ENCODE measurements around the gene ALKBH1. TPM values are rescaled to one million over a fixed set of nuclear protein-coding genes. Genes with fewer than 3 reads are reported as not detected.

The ALKBH1 gene
- total RNA-seq, 3 donors from 2014 or later (not counting 1 experiment from before 2014, with no cell fraction given), result 3.6 to 10.2 (median 7.1) TPM

GRCh38 chr14:77746064-77746702 lies 38.4 kb upstream of the ALKBH1 start:
- Mint-ChIP-seq H3K4me3 (no peak overlapping the region), H3K36me3 (peaks cover 15% of the 10 kb centered on the region)

GRCh38 chr14:77741438-77741837 lies 33.6 kb upstream of the ALKBH1 start:
- no peak for ATAC-seq
- H3K4me3 ChIP-seq (ENCODE audit: low read length), result no peak overlapping the region
- DNase-seq, result no peak
- H3K36me3 Mint-ChIP-seq, result peaks cover 8% of the 10 kb centered on the region
- no peaks in the 10 kb centered on the region for H3K4me1 ChIP-seq (ENCODE audit: control insufficient read depth, insufficient read depth, low read length)
- H3K9me3 ChIP-seq (ENCODE audit: control insufficient read depth, insufficient read depth, low read length), result no peaks in the 10 kb centered on the region
- H3K9me3 Mint-ChIP-seq, result no peaks in the 10 kb centered on the region
- no peak for TF ChIP-seq CTCF (IDR thresholded peaks at IDR 0.05)
- peaks cover 57% of the 10 kb centered on the region for H3K36me3 ChIP-seq (ENCODE audit: control insufficient read depth, insufficient read depth, low read length)
- no peaks in the 10 kb centered on the region for H3K27me3 ChIP-seq (ENCODE audit: control insufficient read depth, insufficient read depth, low read length)
- H3K27ac Mint-ChIP-seq, result peak overlapping the region; percentile 46 to 57
- H3K27me3 Mint-ChIP-seq (ENCODE audit: low read depth in 2 of 2), result no peaks in the 10 kb centered on the region
- no peak overlapping the region for H3K27ac ChIP-seq (ENCODE audit: low read length)
- intact Hi-C loops (cut with micrococcal nuclease), result no loop called here
- no peak overlapping the region for H3K4me3 Mint-ChIP-seq
- 100% methylated on average over 1 of the region's 2 CpGs for WGBS (ENCODE audit: insufficient coverage)
- peaks cover 27 to 29% of the 10 kb centered on the region in 2 donors for H3K4me1 Mint-ChIP-seq

More at GRCh38 chr14:77746064-77746702, 38.4 kb upstream of the ALKBH1 start:
- no peaks in the 10 kb centered on the region for H3K27me3 ChIP-seq (ENCODE audit: control insufficient read depth, insufficient read depth, low read length)
- no peaks in the 10 kb centered on the region for H3K27me3 Mint-ChIP-seq (ENCODE audit: low read depth in 2 of 2)
- H3K9me3 Mint-ChIP-seq, result no peaks in the 10 kb centered on the region
- DNase-seq (no peak), ATAC-seq (no peak)
- no peaks in the 10 kb centered on the region for H3K4me1 ChIP-seq (ENCODE audit: control insufficient read depth, insufficient read depth, low read length)
- H3K4me3 ChIP-seq (ENCODE audit: low read length), result no peak overlapping the region
- H3K4me1 Mint-ChIP-seq, result peaks cover 19 to 22% of the 10 kb centered on the region in 2 donors
- 58% methylated on average over 3 of the region's 4 CpGs for WGBS (ENCODE audit: insufficient coverage)
- H3K27ac Mint-ChIP-seq, result no peak overlapping the region
- peaks cover 57% of the 10 kb centered on the region for H3K36me3 ChIP-seq (ENCODE audit: control insufficient read depth, insufficient read depth, low read length)
- H3K27ac ChIP-seq (ENCODE audit: low read length), result no peak overlapping the region
- no peaks in the 10 kb centered on the region for H3K9me3 ChIP-seq (ENCODE audit: control insufficient read depth, insufficient read depth, low read length)
- intact Hi-C loops (cut with micrococcal nuclease), result no loop called here
- TF ChIP-seq CTCF (IDR thresholded peaks at IDR 0.05), result no peak

GRCh38 chr14:77738559-77739250 lies 30.9 kb upstream of the ALKBH1 start:
- no peak overlapping the region for H3K4me3 Mint-ChIP-seq
- peaks cover 14% of the 10 kb centered on the region for H3K36me3 Mint-ChIP-seq
- DNase-seq (peak in 1 of 2 donors; percentile 38), ATAC-seq (peak in 1 of 3 donors; percentile 65)
- H3K27ac Mint-ChIP-seq, result no peak overlapping the region
- intact Hi-C loops (cut with micrococcal nuclease), result no loop called here
- Histone ChIP-seq H3K36me3 (ENCODE audit: control insufficient read depth, insufficient read depth, low read length) (peaks cover 64% of the 10 kb centered on the region), H3K27me3 (ENCODE audit: control insufficient read depth, insufficient read depth, low read length) (no peaks in the 10 kb centered on the region), H3K27ac (ENCODE audit: low read length) (no peak overlapping the region), H3K4me3 (ENCODE audit: low read length) (no peak overlapping the region), H3K4me1 (ENCODE audit: control insufficient read depth, insufficient read depth, low read length) (no peaks in the 10 kb centered on the region), H3K9me3 (ENCODE audit: control insufficient read depth, insufficient read depth, low read length) (no peaks in the 10 kb centered on the region)
- WGBS (ENCODE audit: insufficient coverage), result 87% methylated on average over 7 of the region's 7 CpGs
- no peak for TF ChIP-seq CTCF (IDR thresholded peaks at IDR 0.05)
- no peaks in the 10 kb centered on the region for H3K27me3 Mint-ChIP-seq (ENCODE audit: low read depth in 2 of 2)
- H3K4me1 Mint-ChIP-seq, result peaks cover 22 to 24% of the 10 kb centered on the region in 2 donors
- no peaks in the 10 kb centered on the region for H3K9me3 Mint-ChIP-seq
